HT-29 (cell line): ENCODE data around the gene UNKL. TPM values are rescaled to one million over a fixed set of nuclear protein-coding genes. Genes with fewer than 3 reads are reported as not detected.

Experiments used
- DNase-seq: peaks from one replicate; pipeline ENCODE4 v3.0.0-alpha.2; 2015; ENCODE audit warnings: low spot score
- total RNA-seq: library from RNA; depleted of rRNA; stranded (reverse); fragments of >200 nt; shearing (Covaris generic); gene quantifications from 2 replicates; pipeline ENCODE4 v1.2.3, GENCODE V29; 2014

The UNKL gene
- total RNA-seq, 1 experiment from 2014 or later: 32.0 TPM

GRCh38 chr16:1326946-1327618 lies 87.4 kb downstream of the UNKL start:
- no peak for DNase-seq

- DNase-seq: no peak
Observed at GRCh38 chr16:1326391-1326790, 88.1 kb downstream of the UNKL start.

GRCh38 chr16:1325673-1326371 lies 88.7 kb downstream of the UNKL start:
- no peak for DNase-seq

GRCh38 chr16:1325261-1325660 lies 89.2 kb downstream of the UNKL start:
- no peak for DNase-seq

GRCh38 chr16:1324286-1324826 lies 90.1 kb downstream of the UNKL start:
- no peak for DNase-seq

- DNase-seq: no peak
Observed at GRCh38 chr16:1323296-1324239, 90.9 kb downstream of the UNKL start.

- no peak for DNase-seq
Observed at GRCh38 chr16:1322407-1322806, 92.1 kb downstream of the UNKL start.

GRCh38 chr16:1320658-1321240 lies 93.8 kb downstream of the UNKL start:
- DNase-seq: no peak

GRCh38 chr16:1320097-1320496 lies 94.4 kb downstream of the UNKL start:
- no peak for DNase-seq

GRCh38 chr16:1319041-1319440 lies 95.5 kb downstream of the UNKL start:
- DNase-seq: no peak

GRCh38 chr16:1318268-1318545 lies 96.3 kb downstream of the UNKL start:
- DNase-seq: no peak

GRCh38 chr16:1317479-1318267 lies 96.8 kb downstream of the UNKL start:
- no peak for DNase-seq

- no peak for DNase-seq
Observed at GRCh38 chr16:1316033-1316405, 98.5 kb downstream of the UNKL start.

- no peak for DNase-seq
Observed at GRCh38 chr16:1315081-1316032, 99.1 kb downstream of the UNKL start.

- DNase-seq: no peak
Observed at GRCh38 chr16:1314399-1315068, 100.0 kb downstream of the UNKL start.

- no peak for DNase-seq
Observed at GRCh38 chr16:1313721-1314369, 100.7 kb downstream of the UNKL start.
